ENCODE measurements around the gene SHC1.
"Not testable (repeated sequence)": the region's sequence is repeated elsewhere in the genome, so short reads cannot be mapped to it uniquely, and the experiment has no call there.

The SHC1 gene

GRCh38 chr1:155000411-155000725, 29.8 kb upstream of the SHC1 start:
- Histone ChIP-seq H3K36me3 (ENCODE audit: insufficient read depth, low read length) (no peaks in the 10 kb centered on the region), H3K4me3 (peak overlapping the region; percentile 95), H3K9me3 (ENCODE audit: low read depth, low read length) (no peaks in the 10 kb centered on the region), H3K27ac (peak overlapping the region; percentile 96), H3K9ac (ENCODE audit: insufficient read length) (peak overlapping the region; percentile 80)
- DNase-seq (ENCODE audit: low read depth, low spot score) = no peak
- TF ChIP-seq FOXP2 (optimal IDR thresholded peaks at IDR 0.05; ENCODE audit: control extremely low read depth, extremely low read length, insufficient read depth) (no peak), POLR2AphosphoS5 (IDR thresholded peaks at IDR 0.05; ENCODE audit: borderline replicate concordance, low read depth, low read length) (no peak), EZH2 (IDR thresholded peaks at IDR 0.05) (no peak)

- peak; percentile 71; the same call in 1 of the 2 replicates for TF ChIP-seq POLR2AphosphoS5 (IDR thresholded peaks at IDR 0.05; ENCODE audit: borderline replicate concordance, low read depth, low read length)
- TF ChIP-seq FOXP2 (optimal IDR thresholded peaks at IDR 0.05; ENCODE audit: control extremely low read depth, extremely low read length, insufficient read depth) = no peak
- peak overlapping the region; percentile 95 for H3K4me3 ChIP-seq
- H3K9ac ChIP-seq (ENCODE audit: insufficient read length) = peak overlapping the region; percentile 74
- H3K36me3 ChIP-seq (ENCODE audit: insufficient read depth, low read length) = no peaks in the 10 kb centered on the region
- no peak for DNase-seq (ENCODE audit: low read depth, low spot score)
- no peaks in the 10 kb centered on the region for H3K9me3 ChIP-seq (ENCODE audit: low read depth, low read length)
- peak overlapping the region; percentile 95 for H3K27ac ChIP-seq
Measured at GRCh38 chr1:154999571-155000410, 29.2 kb upstream of the SHC1 start.

GRCh38 chr1:154998818-154999570, 28.4 kb upstream of the SHC1 start:
- TF ChIP-seq POLR2AphosphoS5 (IDR thresholded peaks at IDR 0.05; ENCODE audit: borderline replicate concordance, low read depth, low read length) = peak; percentile 52
- TF ChIP-seq EZH2 (IDR thresholded peaks at IDR 0.05) = no peak
- peak; percentile 38 for TF ChIP-seq FOXP2 (optimal IDR thresholded peaks at IDR 0.05; ENCODE audit: control extremely low read depth, extremely low read length, insufficient read depth)
- peak overlapping the region; percentile 40 for H3K9ac ChIP-seq (ENCODE audit: insufficient read length)
- DNase-seq (ENCODE audit: low read depth, low spot score) = peak; percentile 79
- H3K4me3 ChIP-seq = peak overlapping the region; percentile 95
- no peaks in the 10 kb centered on the region for H3K9me3 ChIP-seq (ENCODE audit: low read depth, low read length)
- H3K36me3 ChIP-seq (ENCODE audit: insufficient read depth, low read length) = no peaks in the 10 kb centered on the region
- peak overlapping the region; percentile 95 for H3K27ac ChIP-seq

GRCh38 chr1:154998201-154998780, 27.7 kb upstream of the SHC1 start:
- DNase-seq (ENCODE audit: low read depth, low spot score) = no peak
- Histone ChIP-seq H3K9ac (ENCODE audit: insufficient read length) (no peak overlapping the region), H3K27ac (0 out of 2 replicates have a peak overlapping the region, but pooled peaks have one; percentile 42), H3K9me3 (ENCODE audit: low read depth, low read length) (no peaks in the 10 kb centered on the region), H3K36me3 (ENCODE audit: insufficient read depth, low read length) (no peaks in the 10 kb centered on the region), H3K4me3 (no peak overlapping the region)
- no peak for TF ChIP-seq POLR2AphosphoS5 (IDR thresholded peaks at IDR 0.05; ENCODE audit: borderline replicate concordance, low read depth, low read length)
- no peak for TF ChIP-seq FOXP2 (optimal IDR thresholded peaks at IDR 0.05; ENCODE audit: control extremely low read depth, extremely low read length, insufficient read depth)
- TF ChIP-seq EZH2 (IDR thresholded peaks at IDR 0.05) = no peak

DNA sequence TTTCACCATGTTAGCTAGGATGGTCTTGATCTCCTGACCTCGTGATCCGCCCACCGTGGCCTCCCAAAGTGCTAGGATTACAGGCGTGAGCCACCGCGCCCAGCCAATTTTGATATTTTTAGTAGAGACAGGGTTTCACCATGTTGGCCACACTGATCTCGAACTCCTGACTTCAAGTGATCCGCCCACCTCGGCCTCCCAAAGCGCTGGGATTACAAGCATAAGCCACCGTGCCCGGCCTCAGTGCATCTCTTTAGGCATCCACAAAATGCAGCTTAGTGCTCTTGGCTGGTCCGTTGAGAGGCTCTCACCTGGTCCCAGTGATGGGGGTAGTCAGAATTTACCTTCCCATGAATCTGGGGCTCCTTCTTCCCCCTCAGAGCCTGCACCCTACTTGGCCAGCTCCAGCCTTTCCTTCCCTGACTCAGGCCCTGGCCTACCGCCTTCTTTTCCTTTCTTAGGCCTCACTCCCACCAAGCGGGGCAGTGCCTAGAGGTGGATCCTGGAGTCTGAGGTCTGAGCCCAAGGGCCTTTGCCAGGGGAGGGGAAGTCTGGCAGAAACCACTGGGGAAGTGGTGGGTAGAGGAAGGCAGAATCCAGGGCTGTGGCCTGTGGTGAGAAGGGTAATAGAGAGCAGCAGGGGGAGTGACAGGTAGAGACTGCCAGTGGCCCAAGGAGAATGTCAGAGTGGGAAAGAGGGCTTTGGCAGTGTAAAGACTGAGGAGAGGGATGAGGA, 26.6 kb upstream of the SHC1 start:
- Histone ChIP-seq H3K9ac (ENCODE audit: insufficient read length) (no peak overlapping the region), H3K9me3 (ENCODE audit: low read depth, low read length) (no peaks in the 10 kb centered on the region), H3K36me3 (ENCODE audit: insufficient read depth, low read length) (no peaks in the 10 kb centered on the region), H3K4me3 (no peak overlapping the region), H3K27ac (peak overlapping the region; percentile 42)
- TF ChIP-seq EZH2 (IDR thresholded peaks at IDR 0.05) (no peak), POLR2AphosphoS5 (IDR thresholded peaks at IDR 0.05; ENCODE audit: borderline replicate concordance, low read depth, low read length) (no peak), FOXP2 (optimal IDR thresholded peaks at IDR 0.05; ENCODE audit: control extremely low read depth, extremely low read length, insufficient read depth) (no peak)
- DNase-seq (ENCODE audit: low read depth, low spot score) = no peak

DNA sequence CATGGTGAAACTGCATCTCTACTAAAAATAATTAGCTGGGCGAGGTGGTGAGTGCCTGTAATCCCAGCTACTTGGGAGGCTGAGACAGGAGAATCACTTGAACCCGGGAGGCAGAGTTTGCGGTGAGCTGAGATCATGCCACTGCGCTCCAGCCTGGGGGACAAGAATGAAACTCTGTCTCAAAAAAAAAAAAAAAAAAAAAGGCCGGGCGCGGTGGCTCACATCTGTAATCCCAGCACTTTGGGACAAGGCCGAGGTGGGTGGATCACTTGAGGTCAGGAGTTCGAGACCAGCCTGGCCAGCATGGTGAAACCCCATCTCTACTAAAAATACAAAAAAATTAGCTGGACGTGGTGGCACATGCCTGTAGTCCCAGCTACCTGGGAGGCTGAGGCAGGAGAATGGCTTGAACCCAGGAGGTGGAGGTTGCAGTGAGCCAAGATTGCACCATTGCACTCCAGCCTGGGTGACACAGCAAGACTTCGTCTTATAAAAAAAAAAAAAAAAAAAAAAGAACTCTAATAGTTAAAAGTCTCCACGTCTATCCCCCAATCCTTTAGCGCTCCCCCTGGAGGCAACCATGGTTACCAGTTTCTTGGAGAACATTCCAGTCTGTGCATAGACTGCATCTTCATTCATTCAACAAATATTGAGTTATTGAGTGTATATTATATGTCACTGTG, 24.9 kb upstream of the SHC1 start:
- not testable (repeated sequence) for H3K9ac ChIP-seq (ENCODE audit: insufficient read length); H3K4me3 ChIP-seq; DNase-seq (ENCODE audit: low read depth, low spot score); H3K36me3 ChIP-seq (ENCODE audit: insufficient read depth, low read length); H3K9me3 ChIP-seq (ENCODE audit: low read depth, low read length)
- H3K27ac ChIP-seq = peak overlapping the region; percentile 76; the same call in 1 of the 2 replicates

GRCh38 chr1:154994591-154994990, 24.0 kb upstream of the SHC1 start:
- TF ChIP-seq EZH2 (IDR thresholded peaks at IDR 0.05) = no peak
- TF ChIP-seq FOXP2 (optimal IDR thresholded peaks at IDR 0.05; ENCODE audit: control extremely low read depth, extremely low read length, insufficient read depth) = no peak
- no peak for TF ChIP-seq POLR2AphosphoS5 (IDR thresholded peaks at IDR 0.05; ENCODE audit: borderline replicate concordance, low read depth, low read length)
- Histone ChIP-seq H3K27ac (peak overlapping the region; percentile 76), H3K36me3 (ENCODE audit: insufficient read depth, low read length) (peaks cover 9% of the 10 kb centered on the region; the same call in 1 of the 2 replicates), H3K4me3 (no peak overlapping the region), H3K9me3 (ENCODE audit: low read depth, low read length) (no peaks in the 10 kb centered on the region), H3K9ac (ENCODE audit: insufficient read length) (no peak overlapping the region)
- DNase-seq (ENCODE audit: low read depth, low spot score) = no peak

All from SK-N-MC (cell line).